ENCODE measurements around the gene STRN. TPM values are rescaled to one million over a fixed set of nuclear protein-coding genes. Genes with fewer than 3 reads are reported as not detected.

The STRN gene
- total RNA-seq, 4 donors from 2014 or later, result 24.8 to 38.4 (median 31.6) TPM

- Histone ChIP-seq H3K27me3 (no peaks in the 10 kb centered on the region), H3K4me1 (no peaks in the 10 kb centered on the region), H3K4me3 (no peak overlapping the region), H3K9me3 (no peaks in the 10 kb centered on the region), H3K27ac (no peak overlapping the region), H3K36me3 (peaks cover 0 to 91% (median 4%) of the 10 kb centered on the region in 3 donors)
- no peak for DNase-seq
- TF ChIP-seq POLR2A (IDR thresholded peaks at IDR 0.05) (no peak), CTCF (IDR thresholded peaks at IDR 0.05) (no peak)
- intact Hi-C loops (cut with DNase I), result no loop called here
Observed at GRCh38 chr2:36858551-36859365, 107.6 kb downstream of the STRN start.

GRCh38 chr2:36857713-36858112 is 108.6 kb downstream of the STRN start:
- TF ChIP-seq CTCF (IDR thresholded peaks at IDR 0.05) (no peak), POLR2A (IDR thresholded peaks at IDR 0.05) (no peak)
- Histone ChIP-seq H3K9me3 (no peaks in the 10 kb centered on the region), H3K27me3 (no peaks in the 10 kb centered on the region), H3K36me3 (peaks cover 0 to 93% (median 4%) of the 10 kb centered on the region in 3 donors), H3K27ac (no peak overlapping the region), H3K4me3 (no peak overlapping the region), H3K4me1 (no peaks in the 10 kb centered on the region)
- 90 to 94% methylated on average over 5 of the region's 5 CpGs for WGBS, 2 donors
- DNase-seq, result no peak
- intact Hi-C loops (cut with DNase I), result no loop called here

GRCh38 chr2:36855429-36855828 is 110.9 kb downstream of the STRN start:
- H3K4me1 ChIP-seq, result no peaks in the 10 kb centered on the region
- DNase-seq, result no peak
- H3K27me3 ChIP-seq, result no peaks in the 10 kb centered on the region
- TF ChIP-seq POLR2A (IDR thresholded peaks at IDR 0.05) (no peak), CTCF (IDR thresholded peaks at IDR 0.05) (no peak)
- H3K4me3 ChIP-seq, result no peak overlapping the region
- WGBS, 2 donors, result 86 to 100% methylated on average over 2 of the region's 2 CpGs
- intact Hi-C loops (cut with DNase I), result no loop called here
- peaks cover 0 to 99% (median 4%) of the 10 kb centered on the region in 3 donors for H3K36me3 ChIP-seq
- no peaks in the 10 kb centered on the region for H3K9me3 ChIP-seq
- no peak overlapping the region for H3K27ac ChIP-seq

- H3K4me1 ChIP-seq, result no peaks in the 10 kb centered on the region
- TF ChIP-seq CTCF (IDR thresholded peaks at IDR 0.05), result no peak
- TF ChIP-seq POLR2A (IDR thresholded peaks at IDR 0.05), result no peak
- WGBS, 2 donors, result 55 to 67% methylated on average over 2 of the region's 2 CpGs
- DNase-seq, result no peak
- H3K9me3 ChIP-seq, result no peaks in the 10 kb centered on the region
- H3K4me3 ChIP-seq, result no peak overlapping the region
- no peaks in the 10 kb centered on the region for H3K27me3 ChIP-seq
- intact Hi-C loops (cut with DNase I), result no loop called here
- H3K36me3 ChIP-seq, result peaks cover 0 to 99% (median 4%) of the 10 kb centered on the region in 3 donors
- no peak overlapping the region for H3K27ac ChIP-seq
Observed at GRCh38 chr2:36854241-36854640, 112.1 kb downstream of the STRN start.

- H3K36me3 ChIP-seq, result peaks cover 0 to 81% (median 4%) of the 10 kb centered on the region in 3 donors
- no peaks in the 10 kb centered on the region for H3K27me3 ChIP-seq
- WGBS, 2 donors, result 94% methylated on average over 8 of the region's 8 CpGs
- no peaks in the 10 kb centered on the region for H3K9me3 ChIP-seq
- TF ChIP-seq POLR2A (IDR thresholded peaks at IDR 0.05) (no peak), CTCF (IDR thresholded peaks at IDR 0.05) (no peak)
- no peak overlapping the region for H3K27ac ChIP-seq
- no peak overlapping the region for H3K4me3 ChIP-seq
- intact Hi-C loops (cut with DNase I), result no loop called here
- no peak for DNase-seq
- H3K4me1 ChIP-seq, result no peaks in the 10 kb centered on the region
Observed at GRCh38 chr2:36849265-36849664, 117.1 kb downstream of the STRN start.

All from esophagus squamous epithelium (tissue), 5 donors.